HEK293T (cell line): Measurements from ENCODE around the gene FAM120A.

ENCODE experiments used
- BHLHE40 ChIP-seq: fragments of 450-650 bp; IDR thresholded peaks from 2 replicates; pipeline ENCODE4 v1.6.1; 2016; ENCODE audit warnings: mild to moderate bottlenecking, moderate library complexity, borderline replicate concordance
- ELF4 ChIP-seq: fragments of 450-650 bp; IDR thresholded peaks from 2 replicates; pipeline ENCODE4 v1.6.1; 2017; ENCODE audit warnings: antibody characterized with exemption
- FOXK2 ChIP-seq: fragments of 450-650 bp; IDR thresholded peaks from 2 replicates; pipeline ENCODE4 v1.6.1; 2016; ENCODE audit warnings: mild to moderate bottlenecking
- FOXM1 ChIP-seq: fragments of 450-650 bp; IDR thresholded peaks from 2 replicates; pipeline ENCODE4 v1.6.1; 2017; ENCODE audit warnings: mild to moderate bottlenecking, borderline replicate concordance
- NFRKB ChIP-seq: fragments of 450-650 bp; IDR thresholded peaks from 2 replicates; pipeline ENCODE4 v1.6.1; 2016; ENCODE audit warnings: mild to moderate bottlenecking, moderate library complexity
- SP1 ChIP-seq: fragments of 450-650 bp; IDR thresholded peaks from 2 replicates; pipeline ENCODE4 v1.6.1; 2017
- SUZ12 ChIP-seq: fragments of 450-650 bp; IDR thresholded peaks from 2 replicates; pipeline ENCODE4 v1.6.1; 2016; ENCODE audit warnings: mild to moderate bottlenecking
- TARDBP ChIP-seq: fragments of 450-650 bp; IDR thresholded peaks from 2 replicates; pipeline ENCODE4 v1.6.1; 2016
- ZNF384 ChIP-seq: fragments of 450-650 bp; IDR thresholded peaks from 2 replicates; pipeline ENCODE4 v1.6.1; 2016
- TF ChIP-seq, protein P1 (sequence below): fragments of 450-650 bp; IDR thresholded peaks from 2 replicates; pipeline ENCODE4 v1.6.1; 2016

- no peak for TF ChIP-seq FOXM1
- TF ChIP-seq, protein P1, sequence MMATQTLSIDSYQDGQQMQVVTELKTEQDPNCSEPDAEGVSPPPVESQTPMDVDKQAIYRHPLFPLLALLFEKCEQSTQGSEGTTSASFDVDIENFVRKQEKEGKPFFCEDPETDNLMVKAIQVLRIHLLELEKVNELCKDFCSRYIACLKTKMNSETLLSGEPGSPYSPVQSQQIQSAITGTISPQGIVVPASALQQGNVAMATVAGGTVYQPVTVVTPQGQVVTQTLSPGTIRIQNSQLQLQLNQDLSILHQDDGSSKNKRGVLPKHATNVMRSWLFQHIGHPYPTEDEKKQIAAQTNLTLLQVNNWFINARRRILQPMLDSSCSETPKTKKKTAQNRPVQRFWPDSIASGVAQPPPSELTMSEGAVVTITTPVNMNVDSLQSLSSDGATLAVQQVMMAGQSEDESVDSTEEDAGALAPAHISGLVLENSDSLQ = no peak
- no peak for TF ChIP-seq TARDBP
- no peak for TF ChIP-seq SUZ12
- no peak for TF ChIP-seq SP1
- TF ChIP-seq BHLHE40 = no peak
- TF ChIP-seq ELF4 = no peak
- no peak for TF ChIP-seq FOXK2
- no peak for TF ChIP-seq NFRKB
- no peak for TF ChIP-seq ZNF384
Measured at GRCh38 chr9:93577975-93578682, 126.6 kb downstream of the FAM120A start.
